H7 (cell line): ENCODE measurements around the gene STKLD1. TPM values are rescaled to one million over a fixed set of nuclear protein-coding genes. Genes with fewer than 3 reads are reported as not detected.

Experiments used
- DNase-seq: peaks from one replicate; pipeline ENCODE4 v3.0.0; 2012
- H3K27me3 ChIP-seq: 2 replicates; pipeline ENCODE4 v1.6.0; 2011; ENCODE audit warnings: mild to moderate bottlenecking, low read length; ENCODE audit not compliant: control insufficient read depth, insufficient read depth
- H3K36me3 ChIP-seq: replicated peaks from 2 replicates; pipeline ENCODE4 v1.5.1; 2011; ENCODE audit warnings: low read length; ENCODE audit not compliant: control insufficient read depth, insufficient read depth
- H3K4me3 ChIP-seq: 2 replicates; pipeline ENCODE4 v1.5.1; 2011; ENCODE audit warnings: low read depth, mild to moderate bottlenecking, control low read depth, low read length, moderate library complexity; ENCODE audit not compliant: insufficient read depth
- total RNA-seq: library from RNA; depleted of rRNA; stranded (reverse); fragments of >200 nt; shearing (Covaris generic); gene quantifications from 2 replicates; pipeline ENCODE4 v1.2.3, GENCODE V29; 2014

The STKLD1 gene
- total RNA-seq, 1 experiment from 2014 or later: 0.17 TPM

DNA sequence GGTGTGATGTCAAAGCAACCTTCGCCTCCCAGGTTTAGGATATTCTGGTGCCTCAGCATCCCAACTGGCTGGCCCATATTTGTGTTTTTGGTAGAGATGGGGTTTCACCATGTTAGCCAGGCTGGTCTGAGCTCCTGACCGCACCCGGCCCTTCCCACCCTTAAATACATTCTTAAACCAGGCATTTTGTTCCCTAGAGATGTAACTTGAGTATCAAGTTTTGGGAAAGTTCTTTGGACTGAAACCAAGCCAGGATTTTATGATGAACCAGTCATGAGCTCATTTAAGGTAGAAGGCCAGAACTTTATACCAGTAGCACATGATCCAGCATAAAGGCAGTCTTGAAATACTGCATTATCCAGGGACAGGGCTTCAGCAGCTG is 24.6 kb upstream of the STKLD1 start:
- no peaks in the 10 kb centered on the region for H3K27me3 ChIP-seq
- peaks cover 37% of the 10 kb centered on the region for H3K36me3 ChIP-seq
- no peak for DNase-seq
- no peak overlapping the region for H3K4me3 ChIP-seq

DNA sequence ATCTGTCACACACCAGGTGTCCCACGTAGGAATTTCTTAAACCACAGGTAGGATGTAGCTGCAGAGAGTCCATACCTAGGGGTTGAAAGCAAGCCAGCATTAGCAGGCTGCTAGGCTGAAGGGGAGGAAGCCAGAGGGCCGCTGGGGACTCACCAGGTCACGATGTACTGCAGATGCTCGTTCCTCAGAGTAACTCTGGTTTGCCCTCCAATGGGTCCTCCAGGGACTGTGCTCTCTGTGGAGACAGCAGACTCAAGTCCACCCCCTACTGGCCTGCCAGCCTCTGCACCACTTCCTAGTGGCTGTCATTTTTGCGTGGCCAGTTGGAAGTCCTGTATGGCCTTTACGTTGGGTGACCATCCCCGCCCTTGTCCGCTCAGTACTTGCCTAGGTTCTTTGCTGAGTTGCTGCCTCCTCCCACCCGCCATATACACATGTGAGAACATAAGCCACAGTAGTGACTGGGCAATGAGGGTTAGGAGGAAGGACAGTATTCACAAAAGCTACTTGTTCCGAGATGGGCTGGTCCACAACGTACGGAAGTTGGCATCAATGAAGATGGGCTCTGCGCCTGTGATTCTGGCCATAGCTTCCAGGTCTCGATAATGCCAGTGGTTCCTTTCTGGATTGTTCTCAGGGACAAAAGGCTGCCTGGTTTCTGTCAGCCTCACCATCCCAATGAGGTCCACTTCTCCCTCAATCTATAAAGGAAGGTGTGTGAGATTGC is 24.1 kb upstream of the STKLD1 start:
- peaks cover 37% of the 10 kb centered on the region for H3K36me3 ChIP-seq
- H3K27me3 ChIP-seq: no peaks in the 10 kb centered on the region
- DNase-seq: peak; percentile 85
- H3K4me3 ChIP-seq: no peak overlapping the region

DNA sequence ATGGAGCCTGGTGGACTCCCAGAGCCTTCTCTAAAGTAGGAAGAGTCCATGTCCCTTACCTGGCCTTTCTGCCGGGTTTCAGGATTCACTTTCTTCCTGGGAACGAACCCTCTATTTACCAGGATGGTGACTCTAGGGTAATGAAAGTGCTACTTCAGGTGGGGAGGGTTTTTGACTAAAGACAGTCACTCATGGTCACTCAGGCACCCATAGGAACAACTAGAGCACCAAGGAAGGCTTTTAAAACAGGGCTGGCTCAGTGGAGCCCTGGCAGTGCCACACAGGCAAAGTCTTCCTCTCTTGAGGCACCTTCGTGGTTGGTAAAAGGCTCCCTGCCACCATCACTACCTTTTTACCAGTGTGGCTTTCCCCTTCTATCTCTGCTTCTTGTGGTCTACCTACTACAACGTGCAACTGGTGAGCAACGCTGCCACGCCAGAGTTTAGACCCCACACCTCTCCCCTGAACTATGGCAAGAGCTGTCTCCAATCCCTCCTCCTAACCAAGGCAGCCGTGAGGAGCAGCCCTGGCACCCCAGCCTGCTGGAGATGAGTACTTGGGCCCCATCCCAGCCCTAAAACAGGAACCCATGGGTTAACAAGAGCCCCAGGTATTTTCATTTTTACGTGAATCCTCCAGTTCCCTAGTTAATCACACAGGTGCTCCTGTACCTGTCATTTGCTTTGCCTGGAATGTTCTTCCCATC is 23.4 kb upstream of the STKLD1 start:
- Histone ChIP-seq H3K4me3 (no peak overlapping the region), H3K27me3 (no peaks in the 10 kb centered on the region)

DNA sequence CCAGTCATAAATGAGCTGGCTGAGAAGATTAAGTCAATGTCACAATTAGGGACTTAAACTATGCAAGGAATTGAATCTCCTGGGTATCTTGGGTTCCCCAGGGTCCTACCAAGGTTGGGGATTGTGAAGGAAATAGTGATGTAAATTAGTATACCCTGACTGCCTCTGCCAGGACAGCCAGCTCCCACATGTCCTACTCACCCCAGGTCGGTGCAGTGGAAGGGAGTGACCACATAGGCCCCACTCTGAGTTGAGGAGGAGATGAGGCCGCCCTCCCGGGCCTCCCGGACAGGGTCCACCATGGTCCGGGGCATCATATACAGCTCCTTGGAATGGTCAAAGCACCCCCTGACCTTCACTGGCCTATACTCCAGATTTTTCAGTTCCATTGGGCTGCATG is 22.6 kb upstream of the STKLD1 start:
- Histone ChIP-seq H3K4me3 (no peak overlapping the region), H3K27me3 (no peaks in the 10 kb centered on the region), H3K36me3 (peaks cover 40% of the 10 kb centered on the region)
- no peak for DNase-seq

More for the DNA sequence above, 23.4 kb upstream of the STKLD1 start:
- no peak for DNase-seq
- peaks cover 37% of the 10 kb centered on the region for H3K36me3 ChIP-seq

DNA sequence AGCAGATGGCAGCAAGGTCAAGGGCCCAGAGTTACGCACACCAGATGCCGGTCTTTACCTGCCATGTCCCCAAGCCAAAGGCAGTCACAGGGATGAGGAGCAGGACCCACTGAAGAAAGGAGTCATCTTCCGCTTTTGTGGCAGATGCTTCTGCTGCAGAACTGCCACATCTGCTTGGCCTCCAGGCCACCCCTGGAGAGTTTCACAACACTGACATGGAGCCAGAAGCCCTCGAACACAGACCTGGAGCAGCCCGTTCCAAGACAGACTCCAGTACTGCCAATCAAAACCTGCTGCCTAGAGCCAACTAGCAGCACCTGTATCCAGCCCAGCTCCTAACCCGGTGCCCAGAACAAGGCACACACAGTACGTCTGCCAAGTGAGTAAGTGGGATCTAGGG is 21.4 kb upstream of the STKLD1 start:
- Histone ChIP-seq H3K36me3 (peaks cover 32% of the 10 kb centered on the region), H3K4me3 (no peak overlapping the region), H3K27me3 (no peaks in the 10 kb centered on the region)
- DNase-seq: no peak

DNA sequence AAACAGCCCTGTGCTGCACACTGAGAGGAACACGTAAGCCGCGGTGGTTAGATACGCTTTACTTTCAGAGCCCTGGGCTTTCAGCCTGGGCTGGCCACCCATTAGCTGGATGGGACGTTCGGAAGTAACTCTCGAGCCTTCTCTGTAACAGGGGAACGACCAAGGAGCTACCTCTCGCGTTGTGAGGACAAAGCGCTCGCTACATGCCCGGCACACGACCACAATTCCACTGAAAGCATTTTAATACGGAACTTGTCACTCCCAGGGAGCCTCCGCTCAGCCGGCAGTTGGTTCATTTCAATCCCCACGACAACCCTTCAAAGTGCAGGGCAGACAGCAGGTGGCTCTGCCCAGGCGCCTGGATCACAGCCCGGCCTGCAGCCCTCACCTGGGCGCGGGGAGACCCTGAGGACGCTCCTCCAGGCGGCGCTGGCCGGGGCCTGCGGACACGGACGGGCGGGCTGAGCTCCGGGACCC is 20.2 kb upstream of the STKLD1 start:
- Histone ChIP-seq H3K36me3 (peaks cover 24% of the 10 kb centered on the region), H3K4me3 (peak overlapping the region; percentile 85), H3K27me3 (no peaks in the 10 kb centered on the region)
- peak; percentile 58 for DNase-seq

DNA sequence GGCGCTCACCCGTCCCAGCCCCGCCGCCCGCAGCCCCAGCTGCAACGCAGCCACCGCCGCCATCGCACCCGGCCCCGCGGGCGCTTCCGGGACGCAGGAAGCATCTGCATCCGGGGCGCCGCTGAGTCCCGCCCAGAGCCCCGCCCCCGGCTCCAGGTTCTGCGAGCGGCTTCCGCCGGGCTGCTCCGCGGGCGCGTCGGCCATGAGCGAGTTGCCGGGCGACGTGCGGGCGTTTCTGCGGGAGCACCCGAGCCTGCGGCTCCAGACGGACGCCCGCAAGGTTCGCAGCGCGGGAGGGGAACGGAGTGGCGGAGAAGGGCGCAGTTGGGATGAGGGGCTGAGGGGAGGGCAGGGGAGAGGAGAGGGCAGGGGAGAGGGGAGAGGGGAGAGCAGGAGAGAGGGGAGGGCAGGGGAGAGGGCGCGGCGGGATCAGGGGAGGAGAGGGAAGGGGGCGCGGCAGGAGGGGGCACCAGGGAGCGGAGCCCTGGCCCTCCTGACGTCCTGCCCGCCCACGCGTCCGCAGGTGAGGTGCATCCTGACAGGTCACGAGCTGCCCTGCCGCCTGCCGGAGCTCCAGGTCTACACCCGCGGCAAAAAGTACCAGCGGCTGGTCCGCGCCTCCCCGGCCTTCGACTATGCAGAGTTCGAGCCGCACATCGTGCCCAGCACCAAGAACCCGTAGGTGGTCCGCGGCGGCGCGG is 19.6 kb upstream of the STKLD1 start, which contains the start of the genes SURF1 and SURF2:
TSS of gene SURF1 (minus strand) at position 97 of the 701 bp plus-strand sequence. CDS start at position 63, 34 bp downstream.
TSS of gene SURF2 (plus strand) at position 160 of the 701 bp plus-strand sequence. CDS start at position 203, 43 bp downstream.
- peak; percentile 97 for DNase-seq
- peak within 1 kb of the TSS; percentile 85 for H3K4me3 ChIP-seq
- peaks cover 23% of the 10 kb centered on the region for H3K36me3 ChIP-seq
- no peaks in the 10 kb centered on the region for H3K27me3 ChIP-seq

DNA sequence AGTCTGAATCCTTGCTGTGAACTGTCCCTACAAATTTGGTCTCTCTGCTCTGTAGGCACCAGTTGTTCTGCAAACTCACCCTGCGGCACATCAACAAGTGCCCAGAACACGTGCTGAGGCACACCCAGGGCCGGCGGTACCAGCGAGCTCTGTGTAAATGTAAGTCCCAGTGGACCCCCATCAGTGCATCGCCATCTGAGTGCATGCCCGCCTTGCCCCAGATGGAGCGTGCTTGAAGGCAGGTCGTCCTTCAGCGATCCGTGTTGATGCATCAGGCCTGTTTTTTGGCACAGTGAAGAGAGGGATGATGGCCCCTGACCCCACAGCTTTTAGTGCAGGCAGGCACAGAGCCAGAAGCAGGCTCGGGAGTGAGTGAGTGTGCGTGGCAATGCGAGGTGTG is 18.5 kb upstream of the STKLD1 start:
- Histone ChIP-seq H3K36me3 (peaks cover 18% of the 10 kb centered on the region), H3K4me3 (peak overlapping the region; percentile 81), H3K27me3 (no peaks in the 10 kb centered on the region)
- no peak for DNase-seq

DNA sequence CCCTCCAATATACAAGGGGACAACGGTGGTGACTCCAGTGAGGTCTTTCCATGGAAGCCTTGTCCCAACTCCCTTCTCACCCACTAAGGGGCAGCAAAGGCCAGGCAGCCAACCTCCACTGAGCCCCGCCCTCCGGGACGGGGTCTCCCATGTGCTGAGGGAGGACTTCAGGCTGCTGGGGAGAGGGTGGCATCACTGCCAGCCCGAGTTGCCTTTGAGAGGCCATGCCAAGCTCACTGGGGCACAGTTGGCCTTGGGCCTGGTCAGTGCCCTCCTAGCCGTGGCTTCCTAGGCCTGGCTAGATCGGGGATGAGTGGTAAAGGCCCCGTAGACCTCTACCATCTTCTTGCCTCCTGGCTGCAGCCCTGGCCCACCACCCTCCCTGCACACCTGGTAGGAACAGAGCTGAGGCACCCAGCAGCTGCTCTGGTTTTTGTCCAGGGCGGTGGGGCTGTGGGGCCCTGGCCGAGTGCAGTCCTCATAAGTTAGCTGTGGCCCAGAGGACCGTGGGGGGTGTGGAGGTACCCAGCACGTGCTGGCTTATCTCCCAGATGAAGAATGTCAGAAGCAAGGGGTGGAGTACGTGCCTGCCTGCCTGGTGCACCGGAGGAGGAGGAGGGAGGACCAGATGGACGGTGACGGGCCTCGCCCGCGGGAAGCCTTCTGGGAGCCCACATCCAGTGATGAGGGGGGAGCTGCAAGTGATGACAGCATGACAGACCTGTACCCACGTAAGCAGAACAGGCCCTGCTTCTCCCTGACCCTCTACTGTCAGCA is 16.6 kb upstream of the STKLD1 start:
- peaks cover 28% of the 10 kb centered on the region for H3K36me3 ChIP-seq
- peak; percentile 90 for DNase-seq
- H3K4me3 ChIP-seq: no peak overlapping the region
- no peaks in the 10 kb centered on the region for H3K27me3 ChIP-seq

DNA sequence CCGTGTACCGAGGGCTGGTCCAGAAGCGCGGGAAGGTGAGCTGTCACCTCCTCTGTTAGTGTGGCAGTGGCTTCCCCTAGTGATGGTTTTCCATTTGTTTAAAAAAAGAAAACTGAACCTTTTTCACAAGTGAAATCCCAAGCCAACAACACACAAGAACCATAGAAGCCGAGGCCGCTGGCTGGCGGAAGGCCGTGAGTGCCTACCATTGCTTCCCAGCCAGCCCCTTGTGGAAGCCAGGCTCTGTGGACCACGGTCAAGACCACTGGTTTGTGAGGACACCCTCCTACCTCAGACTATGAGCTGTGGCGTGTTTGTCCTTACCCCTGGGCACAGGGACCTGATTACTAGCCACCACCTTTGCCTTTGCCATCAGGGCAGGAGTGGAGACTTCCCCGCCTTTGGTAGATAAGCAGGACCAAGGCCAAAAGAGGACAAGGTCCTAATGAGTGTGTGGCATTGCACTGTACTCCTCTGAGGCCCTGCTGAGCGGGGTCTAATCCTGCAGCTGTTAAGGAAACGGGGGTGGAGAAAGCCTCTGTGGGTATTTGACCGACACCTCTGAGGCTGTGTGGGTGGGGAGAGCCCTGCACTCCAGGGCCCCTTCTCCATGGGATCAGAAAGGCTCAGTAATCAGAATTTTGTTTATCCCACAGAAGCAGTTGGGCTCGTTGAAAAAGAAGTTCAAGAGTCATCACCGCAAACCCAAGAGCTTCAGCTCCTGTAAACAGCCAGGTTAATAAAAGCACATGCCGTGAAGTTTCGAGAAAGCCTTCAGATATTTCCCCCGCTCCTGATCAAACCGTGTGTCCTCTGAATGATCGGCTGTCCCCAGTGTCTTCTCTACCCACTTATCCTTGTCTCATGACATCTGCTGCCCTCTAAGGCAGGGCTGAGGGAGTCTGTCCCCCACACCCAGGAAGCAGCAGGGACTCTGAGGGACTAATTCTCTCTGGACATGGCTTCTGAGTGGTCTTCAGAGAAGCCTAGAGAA is 15.5 kb upstream of the STKLD1 start:
- no peaks in the 10 kb centered on the region for H3K27me3 ChIP-seq
- peaks cover 37% of the 10 kb centered on the region for H3K36me3 ChIP-seq
- DNase-seq: no peak
- no peak overlapping the region for H3K4me3 ChIP-seq

DNA sequence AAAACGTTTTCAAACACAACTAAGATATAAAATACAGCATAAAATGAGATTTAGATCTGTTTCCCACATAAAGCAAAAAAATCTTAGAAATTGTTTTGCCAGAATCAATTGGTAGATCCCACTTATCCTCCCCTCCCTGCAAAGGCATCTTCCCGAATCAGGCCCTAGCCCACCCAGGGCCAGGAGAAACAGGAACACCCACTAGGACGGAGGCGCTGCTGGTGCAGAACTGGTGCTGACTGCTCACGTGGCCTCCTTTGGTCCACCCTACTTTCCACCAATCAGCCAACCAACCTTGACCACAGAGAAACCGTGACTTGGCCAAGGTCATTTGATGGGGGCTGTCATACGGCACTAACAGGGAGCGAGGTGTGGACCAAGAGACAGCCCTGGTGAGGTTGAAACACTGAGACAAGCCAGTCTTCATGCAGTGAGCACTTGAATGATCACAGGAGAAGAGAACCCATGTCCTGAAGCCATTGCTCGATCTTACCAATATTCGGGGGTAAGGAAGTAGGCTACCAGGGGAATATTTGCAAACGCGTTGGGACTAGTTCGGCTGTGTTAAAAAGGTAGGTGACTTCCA is 14.6 kb upstream of the STKLD1 start:
- Histone ChIP-seq H3K36me3 (peaks cover 43% of the 10 kb centered on the region), H3K4me3 (no peak overlapping the region), H3K27me3 (no peaks in the 10 kb centered on the region)
- no peak for DNase-seq

DNA sequence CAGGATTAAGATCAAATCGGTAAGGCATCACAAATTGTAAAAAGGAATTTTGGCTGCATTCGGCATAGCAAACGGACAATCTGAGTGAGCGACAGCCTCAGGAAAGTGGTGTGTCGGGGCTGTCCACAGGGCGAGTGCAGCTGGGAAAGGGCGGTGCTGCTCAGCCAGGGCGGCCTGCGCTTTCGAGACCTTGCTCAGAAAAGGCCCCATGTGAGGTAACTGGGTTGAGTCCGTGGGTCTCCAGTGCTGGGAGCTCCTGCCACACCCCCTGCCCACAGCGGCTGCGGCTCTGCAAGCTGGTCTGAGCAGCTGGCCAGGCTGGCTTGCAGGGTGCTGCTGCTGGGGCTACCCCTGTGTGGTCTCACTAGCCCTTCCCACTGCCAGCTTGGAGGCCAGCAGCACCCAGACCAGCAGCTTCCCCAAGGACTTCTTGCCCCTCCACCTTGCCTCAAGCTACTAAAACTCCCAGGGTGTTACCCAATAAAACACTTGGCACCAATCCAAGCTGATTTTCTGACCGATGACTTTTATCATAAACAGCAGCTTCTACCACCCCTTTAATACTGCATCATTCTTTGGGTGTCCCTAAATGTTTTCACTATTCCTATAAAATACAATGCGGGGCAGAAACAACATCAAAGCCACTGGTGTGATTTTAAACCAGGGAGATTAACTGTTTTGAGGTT is 13.7 kb upstream of the STKLD1 start:
- Histone ChIP-seq H3K36me3 (peaks cover 48% of the 10 kb centered on the region), H3K4me3 (no peak overlapping the region), H3K27me3 (no peaks in the 10 kb centered on the region)
- no peak for DNase-seq
